GM12875 (cell line): ENCODE results near the gene TRAPPC2L.
A peak's percentile ranks its signal among the peaks of the same experiment; 100 is the strongest.

ENCODE experiments used
- H3K4me3 ChIP-seq: one replicate; pipeline ENCODE4 v1.5.1; 2011; ENCODE audit warnings: low read depth, low read length, control low read depth
- CTCF ChIP-seq: IDR thresholded peaks from 2 replicates; pipeline ENCODE4 v1.5.1; 2011; ENCODE audit warnings: low read depth, mild to moderate bottlenecking, control low read depth, inconsistent platforms, low read length, moderate library complexity, borderline replicate concordance; ENCODE audit not compliant: insufficient read depth

TRAPPC2L gene

GRCh38 chr16:88854306-88855111 is 2.4 kb upstream of the TRAPPC2L start:
- no peak overlapping the region for H3K4me3 ChIP-seq
- TF ChIP-seq CTCF = no peak

DNA sequence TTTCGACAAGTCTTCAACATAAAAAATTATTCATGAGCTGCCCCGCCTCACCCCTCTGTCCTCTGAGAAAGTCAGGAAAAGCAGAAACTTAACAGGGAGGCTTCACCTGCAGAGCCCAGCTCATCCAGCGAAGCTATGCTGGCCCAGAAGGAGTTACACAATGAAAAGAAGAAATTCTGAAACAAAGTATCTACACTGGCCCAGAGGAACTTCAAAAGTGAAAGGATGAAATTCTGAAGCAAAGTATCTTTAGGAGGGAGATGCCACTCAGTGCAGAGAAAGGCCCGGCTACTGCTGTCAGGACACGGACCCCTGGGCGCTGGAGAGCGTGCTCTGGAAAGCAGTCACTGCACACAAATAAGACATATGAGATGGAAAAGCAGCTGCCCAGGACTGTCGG is 1.8 kb upstream of the TRAPPC2L start:
- no peak overlapping the region for H3K4me3 ChIP-seq
- no peak for TF ChIP-seq CTCF

- no peak overlapping the region for H3K4me3 ChIP-seq
- no peak for TF ChIP-seq CTCF
Observed at GRCh38 chr16:88855736-88856121, 1.2 kb upstream of the TRAPPC2L start.

- no peak for TF ChIP-seq CTCF
Observed at GRCh38 chr16:88856122-88856827, 652 bp upstream of the TRAPPC2L start.

DNA sequence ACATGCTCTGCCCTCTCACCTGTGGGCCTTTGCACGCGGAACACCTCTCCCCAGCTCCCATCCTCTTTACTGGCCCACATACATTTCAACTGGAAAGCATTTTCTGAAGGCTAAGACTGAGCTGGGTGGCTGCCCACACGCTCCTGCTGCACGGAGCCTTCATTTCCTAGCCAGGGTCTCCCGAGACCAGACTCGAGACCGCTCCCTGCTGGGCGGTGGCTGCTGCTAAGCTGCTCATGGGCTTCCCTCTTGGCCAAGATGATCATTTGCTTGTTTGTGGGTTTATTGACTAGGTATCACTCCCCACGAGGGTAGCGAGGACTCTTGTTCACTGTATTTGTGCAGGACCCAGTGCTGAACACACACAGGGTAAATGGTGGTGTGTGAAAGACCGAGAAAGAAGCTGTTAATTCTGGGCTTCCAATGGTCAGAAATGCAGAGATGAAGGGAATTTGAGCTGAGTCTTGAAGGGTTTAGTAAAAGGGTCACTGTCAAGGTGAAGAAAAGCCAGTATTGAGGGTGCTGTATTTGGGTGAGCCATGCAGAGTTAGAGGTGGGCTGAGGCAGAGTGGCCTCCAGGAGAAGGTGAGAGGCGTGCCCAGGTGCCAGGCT is 907 bp downstream of the TRAPPC2L start:
- TF ChIP-seq CTCF = peak; percentile 81
- H3K4me3 ChIP-seq = peak overlapping the region; percentile 97

More at GRCh38 chr16:88856122-88856827, 652 bp upstream of the TRAPPC2L start:
- H3K4me3 ChIP-seq = peak overlapping the region; percentile 97

GRCh38 chr16:88859381-88860091 is 2.6 kb downstream of the TRAPPC2L start:
- H3K4me3 ChIP-seq = no peak overlapping the region
- TF ChIP-seq CTCF = no peak
